ENCODE data around the gene FXYD6.

Gene FXYD6

DNA sequence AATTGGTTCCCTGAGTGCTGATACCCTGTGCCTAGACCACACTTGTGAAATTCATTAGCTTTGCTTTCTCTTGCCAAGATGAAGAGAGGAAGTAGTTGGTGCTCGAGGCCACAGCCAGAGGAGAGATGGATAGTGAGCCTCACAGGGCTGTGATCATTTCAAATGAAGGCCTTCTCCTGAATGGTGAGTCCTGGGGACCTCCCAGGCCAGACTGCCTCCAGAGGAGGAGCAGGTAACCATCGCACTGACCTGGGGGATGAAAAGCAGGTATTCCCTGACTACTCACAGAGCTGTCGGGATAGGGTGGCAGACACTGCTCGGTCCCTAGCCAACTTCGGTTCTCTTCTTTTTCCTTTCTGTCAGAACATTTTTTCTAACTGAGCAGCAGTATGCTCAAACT lies 4.8 kb upstream of the FXYD6 start:
- CTCF ChIA-PET: interaction anchor here (0.6 to 1.7 kb wide), 2 partner anchors 65 to 126 kb away, joined by 3 to 4 read pairs; no protein-coding TSS in a partner anchor
- POLR2A ChIA-PET (ENCODE audit: low non-redundant PET): no interaction called here
- H3K27ac ChIP-seq: no peak overlapping the region
- DNase-seq (ENCODE audit: low spot score): no peak
- no peak for TF ChIP-seq CTCF (conservative IDR thresholded peaks at IDR 0.05; ENCODE audit: low read depth)

GRCh38 chr11:117879516-117880480 lies 3.3 kb upstream of the FXYD6 start:
- no peak for TF ChIP-seq CTCF (conservative IDR thresholded peaks at IDR 0.05; ENCODE audit: low read depth)
- CTCF ChIA-PET: no interaction called here
- POLR2A ChIA-PET (ENCODE audit: low non-redundant PET): no interaction called here
- no peak overlapping the region for H3K27ac ChIP-seq
- no peak for DNase-seq (ENCODE audit: low spot score)

DNA sequence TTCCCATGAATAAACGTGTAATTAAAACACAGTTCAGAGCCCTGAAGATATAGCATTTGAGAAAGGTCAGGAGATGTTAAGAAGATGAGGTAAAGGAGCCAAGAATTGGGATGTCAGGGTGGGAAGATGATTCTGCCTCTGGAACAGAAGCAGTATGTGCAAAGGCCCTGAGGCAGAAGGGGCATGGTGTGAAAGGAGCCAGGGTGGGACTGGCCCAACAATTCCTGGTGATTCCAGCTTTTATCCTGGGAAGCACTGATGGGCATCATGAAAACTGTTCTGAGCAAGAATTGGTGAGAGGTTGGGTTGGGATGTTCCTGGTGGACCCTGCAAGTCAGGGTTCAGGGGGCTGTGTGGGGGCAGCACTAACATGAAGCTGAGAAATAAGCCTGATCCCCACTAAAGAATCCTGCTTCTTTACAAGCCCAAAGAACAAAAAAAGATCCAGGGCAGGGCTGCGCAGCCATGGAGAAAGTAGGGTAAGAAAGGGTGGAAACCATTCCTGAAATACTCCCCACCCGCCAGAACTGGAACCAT lies 2.5 kb upstream of the FXYD6 start:
- no peak for TF ChIP-seq CTCF (conservative IDR thresholded peaks at IDR 0.05; ENCODE audit: low read depth)
- POLR2A ChIA-PET (ENCODE audit: low non-redundant PET): no interaction called here
- CTCF ChIA-PET: no interaction called here
- no peak overlapping the region for H3K27ac ChIP-seq
- DNase-seq (ENCODE audit: low spot score): no peak

GRCh38 chr11:117878314-117878938 lies 2.0 kb upstream of the FXYD6 start:
- no peak for DNase-seq (ENCODE audit: low spot score)
- POLR2A ChIA-PET (ENCODE audit: low non-redundant PET): no interaction called here
- CTCF ChIA-PET: no interaction called here
- no peak overlapping the region for H3K27ac ChIP-seq
- no peak for TF ChIP-seq CTCF (conservative IDR thresholded peaks at IDR 0.05; ENCODE audit: low read depth)

- ChIA-PET POLR2A (ENCODE audit: low non-redundant PET) (no interaction called here), CTCF (interaction anchor here (1.3 kb wide), 1 partner anchor 70 kb away, joined by 3 read pairs; no protein-coding TSS in a partner anchor)
- DNase-seq (ENCODE audit: low spot score): no peak
- TF ChIP-seq CTCF (conservative IDR thresholded peaks at IDR 0.05; ENCODE audit: low read depth): no peak
- H3K27ac ChIP-seq: no peak overlapping the region
Measured at GRCh38 chr11:117877120-117877784, 794 bp upstream of the FXYD6 start.

DNA sequence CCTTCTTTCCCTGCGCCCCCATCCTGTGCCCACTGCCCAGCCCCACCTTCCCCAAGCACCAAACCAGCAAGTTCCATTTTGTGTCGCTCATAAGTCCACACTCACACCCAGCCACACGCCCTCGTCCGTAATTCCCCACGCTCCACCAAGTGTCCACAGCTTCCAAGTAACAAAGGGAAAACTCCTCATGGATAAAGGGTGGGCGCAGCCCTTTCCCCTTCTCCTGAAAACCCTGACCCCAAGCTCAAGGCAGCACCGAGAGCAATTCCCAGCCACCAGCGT lies 458 bp downstream of the FXYD6 start:
- ChIA-PET POLR2A (ENCODE audit: low non-redundant PET) (no interaction called here), CTCF (interaction anchor here (0.6 kb wide), 2 partner anchors 169 to 520 kb away, joined by 3 to 4 read pairs; no protein-coding TSS in a partner anchor)
- H3K27ac ChIP-seq: no peak overlapping the region
- no peak for TF ChIP-seq CTCF (conservative IDR thresholded peaks at IDR 0.05; ENCODE audit: low read depth)
- no peak for DNase-seq (ENCODE audit: low spot score)

Data from RWPE1 (cell line).